Measurements from ENCODE around the gene ABAT.
"Not testable (repeated sequence)": the region's sequence is repeated elsewhere in the genome, so short reads cannot be mapped to it uniquely, and the experiment has no call there.

ABAT gene

GRCh38 chr16:8742068-8742467 lies 67.7 kb downstream of the ABAT start:
- no peak for DNase-seq (ENCODE audit: low read depth in 2 of 2)

GRCh38 chr16:8748944-8749343 lies 74.5 kb downstream of the ABAT start:
- not testable (repeated sequence) for DNase-seq (ENCODE audit: low read depth in 2 of 2)

GRCh38 chr16:8751481-8752311 lies 77.3 kb downstream of the ABAT start:
- no peak for DNase-seq (ENCODE audit: low read depth in 2 of 2)

- DNase-seq (ENCODE audit: low read depth in 2 of 2), result no peak
These were observed 78.3 kb downstream of the ABAT start for GRCh38 chr16:8752706-8753105.

- DNase-seq (ENCODE audit: low read depth in 2 of 2), result no peak
These were observed 79.1 kb downstream of the ABAT start for GRCh38 chr16:8753416-8754054.

- no peak for DNase-seq (ENCODE audit: low read depth in 2 of 2)
These were observed 82.3 kb downstream of the ABAT start for GRCh38 chr16:8756755-8757154.

GRCh38 chr16:8758022-8758421 lies 83.6 kb downstream of the ABAT start:
- no peak for DNase-seq (ENCODE audit: low read depth in 2 of 2)

- DNase-seq (ENCODE audit: low read depth in 2 of 2), result no peak
These were observed 85.6 kb downstream of the ABAT start for GRCh38 chr16:8760021-8760420.

GRCh38 chr16:8761078-8761477 lies 86.7 kb downstream of the ABAT start:
- no peak for DNase-seq (ENCODE audit: low read depth in 2 of 2)

GRCh38 chr16:8762254-8762653 lies 87.8 kb downstream of the ABAT start:
- DNase-seq (ENCODE audit: low read depth in 2 of 2), result no peak

- no peak for DNase-seq (ENCODE audit: low read depth in 2 of 2)
These were observed 88.7 kb downstream of the ABAT start for GRCh38 chr16:8763083-8763482.

GRCh38 chr16:8763899-8764298 lies 89.5 kb downstream of the ABAT start:
- no peak for DNase-seq (ENCODE audit: low read depth in 2 of 2)

- DNase-seq (ENCODE audit: low read depth in 2 of 2), result no peak
These were observed 90.3 kb downstream of the ABAT start for GRCh38 chr16:8764525-8765250.

- no peak for DNase-seq (ENCODE audit: low read depth in 2 of 2)
These were observed 92.8 kb downstream of the ABAT start for GRCh38 chr16:8767176-8767575.

- no peak for DNase-seq (ENCODE audit: low read depth in 2 of 2)
These were observed 93.9 kb downstream of the ABAT start for GRCh38 chr16:8768283-8768682.

- DNase-seq (ENCODE audit: low read depth in 2 of 2), result no peak
These were observed 94.3 kb downstream of the ABAT start for GRCh38 chr16:8768692-8769091.

- no peak for DNase-seq (ENCODE audit: low read depth in 2 of 2)
These were observed 99.1 kb downstream of the ABAT start for GRCh38 chr16:8773537-8773936.

GRCh38 chr16:8774208-8774607 lies 99.8 kb downstream of the ABAT start:
- no peak for DNase-seq (ENCODE audit: low read depth in 2 of 2)

GRCh38 chr16:8775359-8775758 lies 100.9 kb downstream of the ABAT start:
- no peak for DNase-seq (ENCODE audit: low read depth in 2 of 2)

- no peak for DNase-seq (ENCODE audit: low read depth in 2 of 2)
These were observed 101.7 kb downstream of the ABAT start for GRCh38 chr16:8776129-8776584.

GRCh38 chr16:8777217-8777616 lies 102.8 kb downstream of the ABAT start:
- DNase-seq (ENCODE audit: low read depth in 2 of 2), result no peak

- no peak for DNase-seq (ENCODE audit: low read depth in 2 of 2)
These were observed 107.4 kb downstream of the ABAT start for GRCh38 chr16:8781797-8782196.

- no peak for DNase-seq (ENCODE audit: low read depth in 2 of 2)
These were observed 108.3 kb downstream of the ABAT start for GRCh38 chr16:8782673-8783072.

Measured in stimulated activated CD8-positive, alpha-beta memory T cell treated with anti-CD3 and anti-CD28 coated beads, Interleukin-15, amount 100 ng/mL, for 48 hours (primary cell).